Right ventricle myocardium inferior (tissue), 1 donor: ENCODE data around the gene NETO1. TPM values are rescaled to one million over a fixed set of nuclear protein-coding genes. Genes with fewer than 3 reads are reported as not detected.
A peak's percentile ranks its signal among the peaks of the same experiment; 100 is the strongest.

ENCODE experiments used
- ATAC-seq: fragments of 200-7000 bp; cut with Tn5 transposase; one replicate; pipeline ENCODE4 v1.9.1; 2020; ENCODE audit warnings: mild to moderate bottlenecking, moderate library complexity
- DNase-seq: peaks from one replicate; pipeline ENCODE4 v3.0.0; 2021; ENCODE audit errors: missing footprints
- intact Hi-C: fragments of 100-400 bp; cut with DNase I; formaldehyde crosslinking; loops from one replicate; pipeline ENCODE4 v1.11.0; 2022
- total RNA-seq: library from RNA; stranded (reverse); fragmentation: NEBNext Ultra II Directional; extraction: Animal tissue kit (Norgen Biotek cat#: 25700); gene quantifications from one replicate; pipeline ENCODE4 v1.2.1, GENCODE V29; 2021
- donor health status: DM: no; HTN: yes; CAD: no; lungs with severe emphysema.

NETO1 gene
- total RNA-seq, 1 donor from 2014 or later, result not detected

DNA sequence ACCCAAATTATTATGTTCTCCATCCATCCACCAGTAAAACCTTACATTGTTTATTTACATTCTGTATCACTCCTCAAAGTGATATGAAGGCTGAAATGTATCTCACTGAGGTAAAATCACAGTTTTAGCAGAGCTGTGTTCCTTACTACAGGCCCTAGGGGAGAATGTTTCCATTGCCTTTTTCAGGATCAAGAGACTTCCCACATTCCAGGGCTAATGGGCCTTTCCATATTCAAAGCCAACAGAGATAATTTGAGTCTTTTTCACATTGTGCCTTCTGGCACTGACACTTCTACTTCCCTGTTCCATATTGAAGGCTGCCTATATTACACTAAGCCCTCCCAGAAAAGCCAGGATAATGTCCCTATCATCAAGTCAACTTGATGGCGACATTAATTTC is 20.0 kb downstream of the NETO1 start:
- no peak for DNase-seq
- ATAC-seq, result no peak
- intact Hi-C loops, result no loop called here

GRCh38 chr18:72846736-72847533 is 20.9 kb downstream of the NETO1 start:
- ATAC-seq (no peak), DNase-seq (no peak)
- intact Hi-C loops, result no loop called here

DNA sequence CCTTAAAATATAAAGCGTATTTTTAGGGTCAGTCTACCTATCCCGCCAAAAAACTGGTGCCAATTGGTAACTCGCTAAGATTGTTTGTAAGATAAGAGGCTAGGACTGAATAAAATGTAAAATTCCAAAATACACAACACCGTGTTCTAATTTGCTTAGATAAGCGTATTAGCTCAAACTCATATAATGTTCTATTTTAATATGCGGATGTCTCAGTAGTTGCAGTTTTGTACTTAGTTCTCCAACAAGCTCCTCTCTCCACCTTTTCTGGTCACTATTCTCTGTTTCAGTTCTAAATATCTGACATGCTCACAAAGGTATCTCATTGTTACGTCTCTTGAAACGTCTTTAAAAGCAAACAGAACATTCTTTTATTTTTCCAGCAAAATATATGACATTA is 24.0 kb downstream of the NETO1 start:
- no peak for ATAC-seq
- DNase-seq, result no peak
- intact Hi-C loops, result no loop called here

- intact Hi-C loops, result no loop called here
- ATAC-seq, result no peak
- no peak for DNase-seq
These were observed 27.7 kb downstream of the NETO1 start for GRCh38 chr18:72840109-72840508.

DNA sequence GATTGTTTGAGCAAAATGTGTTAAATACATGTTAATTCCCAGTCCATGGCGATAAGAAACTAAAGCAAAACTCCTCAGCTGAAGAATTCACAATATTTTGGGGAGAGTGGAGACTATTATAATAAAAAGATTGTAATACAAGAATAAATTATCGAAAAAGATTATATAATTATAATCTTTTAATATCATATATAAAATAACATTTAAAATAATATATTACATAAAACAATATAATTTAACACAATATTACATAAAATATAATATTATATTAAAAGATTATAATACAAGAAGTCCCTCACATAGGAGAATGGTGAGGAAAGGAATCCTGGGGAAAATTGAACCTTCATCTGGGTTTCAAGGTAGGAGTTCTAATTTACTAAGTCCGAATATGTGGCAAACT is 33.1 kb downstream of the NETO1 start:
- no peak for ATAC-seq
- intact Hi-C loops, result no loop called here
- DNase-seq, result no peak

DNA sequence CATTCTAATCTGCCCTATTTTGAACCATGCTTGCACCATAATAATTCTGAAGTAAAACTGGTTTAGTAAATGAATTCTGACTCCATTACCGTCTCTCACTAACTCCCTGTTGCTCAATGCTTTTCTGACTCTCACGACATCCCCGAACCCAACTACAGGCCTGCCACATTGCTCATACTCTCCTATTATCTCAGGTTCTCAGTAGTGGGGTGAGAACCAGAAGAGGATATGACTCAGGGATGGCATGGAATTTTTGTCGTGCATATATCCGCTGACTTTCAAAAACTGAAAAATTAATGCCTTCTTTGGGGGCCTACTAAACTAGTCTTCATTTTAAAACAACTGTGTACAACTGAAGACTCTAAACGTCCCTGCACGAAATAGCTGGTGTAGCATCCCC is 34.3 kb downstream of the NETO1 start:
- intact Hi-C loops, result no loop called here
- no peak for DNase-seq
- ATAC-seq, result no peak

- ATAC-seq, result peak; percentile 13
- peak; percentile 31 for DNase-seq
- intact Hi-C loops, result no loop called here
These were observed 37.7 kb downstream of the NETO1 start for GRCh38 chr18:72830109-72830508.

- ATAC-seq (no peak), DNase-seq (no peak)
- intact Hi-C loops, result no loop called here
These were observed 39.2 kb downstream of the NETO1 start for GRCh38 chr18:72828601-72829000.

DNA sequence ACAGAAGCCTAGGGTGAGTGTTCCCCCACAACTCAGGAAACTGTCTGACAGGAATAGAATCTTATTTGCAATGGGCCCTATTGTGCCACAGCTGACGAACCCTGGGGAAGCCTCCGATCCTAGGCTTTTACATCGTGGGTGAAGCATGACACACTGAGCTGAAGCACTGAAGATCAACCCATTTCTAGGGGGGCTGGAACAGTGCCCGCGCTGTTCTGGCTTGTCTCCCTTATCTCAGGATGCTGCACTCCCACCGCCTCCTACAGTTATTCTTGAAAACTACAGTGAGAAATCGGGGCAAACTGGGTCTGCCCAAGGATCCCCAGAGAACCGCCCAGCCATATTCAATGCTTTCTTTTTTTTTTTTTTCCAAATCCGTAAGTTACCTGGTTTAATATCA is 41.1 kb downstream of the NETO1 start:
- ATAC-seq (no peak), DNase-seq (no peak)
- intact Hi-C loops, result no loop called here

DNA sequence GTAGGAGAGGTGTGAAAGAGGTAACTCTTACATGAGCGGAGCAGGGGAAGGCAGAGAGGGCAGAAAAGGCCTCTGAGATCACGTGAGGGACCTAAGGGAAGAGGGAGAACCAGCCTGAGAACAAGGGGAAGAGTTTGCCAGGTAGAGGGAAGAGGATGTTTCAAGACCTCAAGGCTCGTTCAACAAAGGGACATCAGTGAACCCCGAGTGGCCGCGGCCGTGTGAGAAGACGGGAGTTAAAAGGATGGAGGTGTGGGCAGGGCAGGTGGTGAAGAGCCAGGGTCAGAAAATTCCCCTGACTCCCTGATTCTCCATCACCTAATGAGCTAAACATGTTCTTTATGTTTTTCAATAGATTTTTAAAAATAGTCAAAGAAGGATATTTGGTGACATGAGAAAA is 44.4 kb downstream of the NETO1 start:
- ATAC-seq (no peak), DNase-seq (no peak)
- intact Hi-C loops, result no loop called here

GRCh38 chr18:72822202-72822601 is 45.6 kb downstream of the NETO1 start:
- ATAC-seq (no peak), DNase-seq (no peak)
- intact Hi-C loops, result no loop called here

- intact Hi-C loops, result no loop called here
- DNase-seq (peak; percentile 45), ATAC-seq (no peak)
These were observed 47.2 kb downstream of the NETO1 start for GRCh38 chr18:72820571-72820970.

GRCh38 chr18:72819050-72819449 is 48.7 kb downstream of the NETO1 start:
- intact Hi-C loops, result no loop called here
- DNase-seq, result no peak

DNA sequence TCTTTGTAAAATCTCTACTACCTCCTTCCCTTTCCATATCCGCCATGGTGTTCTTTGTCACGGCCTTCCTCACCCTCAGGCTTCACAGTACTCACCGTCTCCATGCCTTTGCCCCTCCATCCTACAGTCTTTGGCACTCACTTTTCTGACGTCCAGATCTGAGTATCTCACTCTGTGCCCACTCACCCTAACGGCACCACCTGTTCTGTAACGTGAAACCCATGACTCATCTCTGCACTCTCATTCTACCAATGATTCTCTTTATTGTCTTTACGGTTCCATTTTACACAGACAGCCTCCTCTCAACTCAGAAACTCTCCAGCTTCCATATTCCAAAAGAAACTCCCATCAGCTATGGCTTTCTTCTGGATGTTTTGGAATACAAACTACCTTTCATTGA is 56.7 kb downstream of the NETO1 start:
- no peak for ATAC-seq
- DNase-seq, result no peak
- intact Hi-C loops, result no loop called here

More at GRCh38 chr18:72819050-72819449, 48.7 kb downstream of the NETO1 start:
- ATAC-seq, result no peak

DNA sequence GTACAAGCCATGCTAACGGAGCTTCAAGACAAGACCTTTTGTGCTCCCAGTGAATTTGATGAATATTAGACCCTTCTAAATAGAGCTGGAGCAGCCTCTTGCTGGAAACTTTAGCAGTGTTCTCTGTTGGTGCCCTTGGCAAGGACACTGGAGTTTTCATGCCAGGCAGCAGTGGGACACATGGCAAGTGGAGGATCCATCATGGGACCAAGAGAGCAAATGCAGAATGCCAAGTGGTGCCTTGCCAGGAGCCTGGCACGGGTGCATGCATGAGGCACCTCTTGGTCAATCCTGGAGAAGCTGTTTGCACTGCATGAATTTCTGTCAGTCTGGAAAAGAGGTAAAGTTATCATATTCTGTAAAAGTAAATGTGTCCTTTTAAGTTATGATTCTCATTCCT is 59.1 kb downstream of the NETO1 start:
- ATAC-seq, result no peak
- DNase-seq, result no peak
- intact Hi-C loops, result no loop called here

GRCh38 chr18:72799106-72799505 is 68.7 kb downstream of the NETO1 start:
- intact Hi-C loops, result no loop called here
- ATAC-seq (no peak), DNase-seq (no peak)

DNA sequence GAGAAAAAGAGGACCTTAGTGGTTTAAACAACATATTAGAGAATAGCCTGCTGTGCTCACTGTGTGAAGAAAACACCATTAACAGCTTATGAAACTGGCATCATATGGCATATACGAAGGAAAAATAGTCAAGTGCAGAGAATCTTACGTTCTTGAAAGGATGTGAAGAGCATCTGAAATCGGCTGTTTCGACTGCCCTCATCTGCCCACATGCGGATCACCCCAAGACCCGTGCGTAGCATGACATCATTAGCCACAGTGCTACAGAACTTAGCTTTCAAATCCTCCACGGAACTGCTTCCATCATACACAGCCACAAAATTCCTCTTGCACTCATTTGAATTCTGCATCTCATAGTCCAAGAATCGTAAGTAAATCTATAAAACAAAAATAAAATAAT is 84.3 kb downstream of the NETO1 start:
- no peak for ATAC-seq
- intact Hi-C loops, result no loop called here

GRCh38 chr18:72774914-72775313 is 92.9 kb downstream of the NETO1 start:
- DNase-seq, result no peak
- intact Hi-C loops, result no loop called here
- no peak for ATAC-seq

More for the DNA sequence above, 84.3 kb downstream of the NETO1 start:
- no peak for DNase-seq

- ATAC-seq (no peak), DNase-seq (no peak)
- intact Hi-C loops, result no loop called here
These were observed 94.9 kb downstream of the NETO1 start for GRCh38 chr18:72772916-72773315.

DNA sequence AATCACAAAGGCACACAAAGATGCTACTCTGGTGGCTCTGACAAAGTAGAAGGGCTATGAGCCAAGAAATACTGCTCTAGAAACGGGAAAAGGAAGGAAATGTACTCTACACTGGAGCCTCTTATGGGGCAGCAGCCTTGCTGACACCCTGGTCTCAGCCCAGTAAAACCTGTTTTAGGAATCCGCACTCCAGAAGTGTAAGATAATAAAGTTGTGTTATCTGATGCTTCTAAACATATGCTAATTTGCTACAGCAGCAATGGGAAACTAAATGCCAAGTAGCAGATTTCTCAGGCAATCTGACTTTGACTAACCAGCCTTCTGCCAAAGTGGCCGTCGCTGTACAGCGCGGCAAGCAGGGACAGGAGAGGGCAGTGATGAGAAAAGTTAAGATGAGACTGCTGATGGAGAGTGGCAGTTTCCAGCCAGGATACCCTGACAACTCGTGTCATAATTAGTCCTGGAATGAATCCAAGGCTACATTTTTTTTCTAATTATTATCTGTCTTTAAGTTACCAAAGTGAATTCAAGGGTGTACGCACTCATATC is 99.0 kb downstream of the NETO1 start:
- intact Hi-C loops, result no loop called here
- ATAC-seq, result no peak
- no peak for DNase-seq
